NB4 (cell line): ENCODE results near the gene NCOA1.

Experiments used
- CTCF ChIP-seq: IDR thresholded peaks from one replicate; pipeline ENCODE4 v1.5.1; 2012; ENCODE audit warnings: low read depth, low read length
- MAX ChIP-seq: IDR thresholded peaks from 2 replicates; pipeline ENCODE4 v1.6.1; 2011; ENCODE audit warnings: low read depth, low read length
- MYC ChIP-seq: IDR thresholded peaks from 2 replicates; pipeline ENCODE4 v1.6.1; 2011; ENCODE audit warnings: low read depth, low read length
- POLR2A ChIP-seq: IDR thresholded peaks from 2 replicates; pipeline ENCODE4 v1.6.1; 2011; ENCODE audit warnings: mild to moderate bottlenecking; ENCODE audit not compliant: insufficient read length; ENCODE audit errors: extremely low read depth

GRCh38 chr2:24756789-24757188 is 265.7 kb downstream of the NCOA1 start:
- no peak for TF ChIP-seq POLR2A
- no peak for TF ChIP-seq CTCF
- no peak for TF ChIP-seq MAX
- no peak for TF ChIP-seq MYC
